Muscle layer of duodenum (tissue), 2 donors: ENCODE measurements around the gene GPR137B.

Source experiments
- H3K27ac ChIP-seq: one replicate; pipeline ENCODE4 v1.7.0; 2013; ENCODE audit warnings: mild to moderate bottlenecking, low read length
- H3K27me3 ChIP-seq: one replicate; pipeline ENCODE4 v1.7.0; 2013; ENCODE audit warnings: low read depth, mild to moderate bottlenecking, control low read depth, low read length
- H3K36me3 ChIP-seq, 2 donors: one replicate each; pipeline ENCODE4 v1.7.0; 2013; ENCODE audit warnings: low read length in 2 of 2, control low read depth in 1 of 2, mild to moderate bottlenecking in 1 of 2; ENCODE audit not compliant: insufficient read depth in 2 of 2, control insufficient read depth in 1 of 2
- H3K4me1 ChIP-seq, 2 donors: one replicate each; pipeline ENCODE4 v1.7.0; 2013; ENCODE audit warnings: low read length in 2 of 2, mild to moderate bottlenecking in 2 of 2, control low read depth in 1 of 2, moderate library complexity in 1 of 2; ENCODE audit not compliant: insufficient read depth in 2 of 2, control insufficient read depth in 1 of 2
- H3K4me3 ChIP-seq, 2 donors: one replicate each; pipeline ENCODE4 v1.7.0; 2013; ENCODE audit warnings: low read length in 2 of 2, low read depth in 1 of 2, mild to moderate bottlenecking in 1 of 2
- H3K9me3 ChIP-seq, 2 donors: one replicate each; pipeline ENCODE4 v1.7.0; 2013; ENCODE audit warnings: low read length in 2 of 2, control low read depth in 1 of 2, mild to moderate bottlenecking in 1 of 2; ENCODE audit not compliant: control insufficient read depth in 1 of 2
- donor health status: healthy.

GPR137B gene

GRCh38 chr1:236147521-236148469, 5.5 kb downstream of the GPR137B start:
- Histone ChIP-seq H3K27ac (no peak overlapping the region), H3K36me3 (no peaks in the 10 kb centered on the region), H3K9me3 (no peaks in the 10 kb centered on the region), H3K27me3 (no peaks in the 10 kb centered on the region), H3K4me1 (peaks cover 0 to 23% of the 10 kb centered on the region in 2 donors), H3K4me3 (no peak overlapping the region)

DNA sequence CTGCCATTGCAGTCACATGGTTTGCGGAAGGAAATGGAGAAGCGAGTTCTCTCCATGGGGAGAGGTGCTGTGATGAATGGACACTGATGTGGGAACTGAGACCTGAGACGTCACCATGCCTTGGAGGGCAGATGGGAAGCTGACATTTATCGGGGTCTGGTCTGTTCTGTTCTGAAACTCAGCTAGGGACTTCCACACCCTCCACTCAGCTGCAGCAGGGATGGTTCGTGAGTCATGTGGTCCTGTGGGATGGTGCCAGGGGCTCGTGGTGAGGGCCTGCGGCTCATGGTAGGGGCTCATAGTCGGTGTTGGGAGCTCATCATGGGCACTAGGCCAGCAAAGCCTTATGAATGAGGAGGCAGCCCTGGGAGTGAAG, 6.1 kb downstream of the GPR137B start:
- Histone ChIP-seq H3K4me3 (no peak overlapping the region), H3K36me3 (no peaks in the 10 kb centered on the region), H3K27me3 (no peaks in the 10 kb centered on the region), H3K9me3 (no peaks in the 10 kb centered on the region), H3K4me1 (peaks cover 0 to 20% of the 10 kb centered on the region in 2 donors), H3K27ac (no peak overlapping the region)

DNA sequence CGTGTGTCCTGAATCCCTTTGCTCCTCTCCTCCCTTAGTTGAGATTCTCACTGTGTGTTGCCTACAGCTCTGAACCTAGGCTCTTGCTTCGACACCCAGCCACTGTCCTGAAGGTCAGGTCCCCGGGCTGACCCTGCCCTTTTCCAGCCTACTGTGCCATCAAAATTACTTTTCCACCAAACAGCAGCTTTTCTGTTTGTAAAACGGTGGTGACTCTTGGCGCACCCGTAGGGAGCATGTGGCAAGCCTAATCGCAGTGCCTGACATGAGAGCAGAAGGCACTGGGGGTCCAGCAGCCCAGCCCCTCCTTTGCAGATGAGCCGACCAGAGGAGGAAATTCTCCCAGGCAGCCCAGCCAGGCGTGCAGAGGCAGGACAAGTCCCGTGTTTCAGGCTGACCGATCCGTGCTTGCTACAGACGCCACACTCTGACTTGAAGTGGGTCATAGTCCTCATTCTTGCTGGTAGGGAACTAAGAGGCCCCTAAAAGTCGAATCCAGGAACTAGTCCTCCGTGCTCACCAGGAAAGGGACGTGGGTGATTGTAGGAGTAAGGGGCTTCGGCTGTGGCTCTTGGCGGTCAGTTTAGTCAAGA, 6.8 kb downstream of the GPR137B start:
- H3K36me3 ChIP-seq: no peaks in the 10 kb centered on the region
- no peak overlapping the region for H3K27ac ChIP-seq
- H3K27me3 ChIP-seq: no peaks in the 10 kb centered on the region
- no peaks in the 10 kb centered on the region for H3K9me3 ChIP-seq
- peaks cover 0 to 14% of the 10 kb centered on the region in 2 donors for H3K4me1 ChIP-seq
- no peak overlapping the region for H3K4me3 ChIP-seq

DNA sequence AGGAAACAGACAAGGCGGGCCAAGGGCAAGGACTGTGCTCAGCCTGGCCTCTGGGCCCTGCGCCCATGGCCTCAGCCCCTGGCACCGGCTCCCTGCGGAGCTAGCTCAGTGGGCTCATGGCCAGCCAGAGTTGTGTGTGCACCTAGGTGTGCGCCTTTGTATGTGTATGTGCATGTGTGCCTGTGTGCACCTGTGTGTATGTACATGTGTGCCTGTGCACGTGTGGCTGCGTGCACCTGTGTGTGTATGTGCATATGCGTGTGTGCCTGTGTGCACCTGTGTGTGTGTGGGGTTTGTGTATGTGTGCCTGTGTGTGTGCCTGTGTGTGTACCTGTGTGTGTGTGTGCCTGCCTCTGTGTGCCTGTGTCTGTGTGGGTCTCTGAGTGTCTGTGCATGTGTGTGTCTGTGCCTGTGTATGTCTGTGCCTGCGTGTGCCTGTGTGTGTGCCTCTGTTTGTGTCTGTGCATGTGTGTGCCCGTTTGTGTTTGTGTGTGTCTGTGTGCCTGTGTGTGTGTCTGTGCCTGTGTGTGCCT, 7.4 kb downstream of the GPR137B start:
- Histone ChIP-seq H3K36me3 (no peaks in the 10 kb centered on the region), H3K4me3 (no peak overlapping the region), H3K4me1 (peaks cover 0 to 10% of the 10 kb centered on the region in 2 donors), H3K27ac (no peak overlapping the region), H3K27me3 (no peaks in the 10 kb centered on the region), H3K9me3 (no peaks in the 10 kb centered on the region)

DNA sequence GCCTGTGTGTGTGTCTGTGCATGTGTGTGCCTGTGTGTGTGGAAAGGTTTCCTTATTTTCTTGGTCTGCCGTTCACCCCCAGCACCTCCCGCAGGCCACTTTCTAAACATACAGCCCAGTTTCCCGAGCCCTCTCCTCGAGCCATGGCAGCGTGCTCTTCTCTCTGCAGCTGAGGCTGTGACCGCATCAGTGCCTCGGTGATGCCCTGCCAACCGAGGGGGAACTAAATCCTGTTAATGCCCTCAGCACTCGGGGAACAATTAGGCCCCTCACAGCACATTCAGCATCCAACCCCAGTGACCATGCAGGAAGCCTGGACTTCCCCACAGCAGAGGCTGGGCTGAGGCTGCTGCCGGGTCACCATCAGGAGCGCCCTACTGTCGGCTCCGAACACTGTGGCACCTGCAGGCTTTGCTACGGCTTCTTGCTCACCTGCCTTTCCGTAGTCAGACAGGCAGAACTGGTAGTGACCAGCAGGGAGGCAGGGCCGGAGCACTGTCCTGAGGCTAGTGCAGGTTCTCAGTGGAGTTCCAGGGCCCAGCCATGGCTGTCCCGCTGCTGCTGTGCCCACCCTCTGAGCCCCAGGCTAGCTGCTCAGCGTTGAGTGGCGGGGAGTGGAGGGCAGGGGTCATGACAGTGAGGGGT, 8.1 kb downstream of the GPR137B start:
- Histone ChIP-seq H3K27ac (no peak overlapping the region), H3K4me3 (no peak overlapping the region), H3K27me3 (no peaks in the 10 kb centered on the region)

GRCh38 chr1:236150986-236151385, 8.6 kb downstream of the GPR137B start:
- H3K27ac ChIP-seq: no peak overlapping the region
- no peaks in the 10 kb centered on the region for H3K27me3 ChIP-seq
- no peaks in the 10 kb centered on the region for H3K36me3 ChIP-seq
- no peak overlapping the region for H3K4me3 ChIP-seq
- H3K4me1 ChIP-seq: peaks cover 0 to 10% of the 10 kb centered on the region in 2 donors
- no peaks in the 10 kb centered on the region for H3K9me3 ChIP-seq

More for the DNA sequence above, 8.1 kb downstream of the GPR137B start:
- no peaks in the 10 kb centered on the region for H3K36me3 ChIP-seq
- no peaks in the 10 kb centered on the region for H3K9me3 ChIP-seq
- H3K4me1 ChIP-seq: peaks cover 0 to 10% of the 10 kb centered on the region in 2 donors

DNA sequence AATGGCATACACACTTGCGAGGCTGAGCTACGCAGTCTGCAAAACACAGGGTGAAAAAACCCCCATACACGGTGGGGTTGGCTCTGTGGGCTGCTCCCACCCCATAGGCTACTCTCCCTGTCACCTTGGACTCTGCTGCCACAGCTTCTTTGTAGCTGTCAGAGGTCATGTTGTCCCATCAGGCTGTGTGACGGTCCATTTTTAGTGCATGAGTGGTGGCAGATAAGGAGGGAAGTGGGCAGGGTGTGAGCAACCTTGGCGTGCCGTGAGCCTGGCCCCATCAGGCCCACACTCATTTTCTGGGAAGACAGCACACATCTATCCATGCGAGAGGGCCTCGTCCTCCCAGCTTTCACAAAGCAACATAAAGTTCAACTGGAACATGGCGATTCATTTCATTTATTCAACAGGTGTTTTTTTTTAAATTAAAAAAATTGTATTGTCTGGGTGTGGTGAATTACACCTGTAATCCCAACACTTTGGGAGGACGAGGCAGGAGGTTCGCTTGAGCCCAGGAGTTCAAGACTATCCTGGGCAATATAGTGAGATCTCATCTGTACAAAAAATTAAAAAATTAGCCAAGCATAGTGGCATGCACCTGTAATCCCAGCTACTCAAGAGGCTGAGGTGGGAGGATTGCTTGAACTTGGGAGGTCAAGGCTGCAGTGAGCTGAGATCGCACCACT, 9.5 kb downstream of the GPR137B start:
- H3K36me3 ChIP-seq: no peaks in the 10 kb centered on the region
- H3K4me3 ChIP-seq: no peak overlapping the region
- H3K27ac ChIP-seq: no peak overlapping the region
- no peaks in the 10 kb centered on the region for H3K27me3 ChIP-seq
- H3K9me3 ChIP-seq: no peaks in the 10 kb centered on the region
- peaks cover 0 to 10% of the 10 kb centered on the region in 2 donors for H3K4me1 ChIP-seq

GRCh38 chr1:236154126-236154525, 11.8 kb downstream of the GPR137B start:
- H3K27me3 ChIP-seq: no peaks in the 10 kb centered on the region
- H3K4me3 ChIP-seq: no peak overlapping the region
- H3K9me3 ChIP-seq: no peaks in the 10 kb centered on the region
- H3K36me3 ChIP-seq: no peaks in the 10 kb centered on the region
- no peak overlapping the region for H3K27ac ChIP-seq
- no peaks in the 10 kb centered on the region for H3K4me1 ChIP-seq

DNA sequence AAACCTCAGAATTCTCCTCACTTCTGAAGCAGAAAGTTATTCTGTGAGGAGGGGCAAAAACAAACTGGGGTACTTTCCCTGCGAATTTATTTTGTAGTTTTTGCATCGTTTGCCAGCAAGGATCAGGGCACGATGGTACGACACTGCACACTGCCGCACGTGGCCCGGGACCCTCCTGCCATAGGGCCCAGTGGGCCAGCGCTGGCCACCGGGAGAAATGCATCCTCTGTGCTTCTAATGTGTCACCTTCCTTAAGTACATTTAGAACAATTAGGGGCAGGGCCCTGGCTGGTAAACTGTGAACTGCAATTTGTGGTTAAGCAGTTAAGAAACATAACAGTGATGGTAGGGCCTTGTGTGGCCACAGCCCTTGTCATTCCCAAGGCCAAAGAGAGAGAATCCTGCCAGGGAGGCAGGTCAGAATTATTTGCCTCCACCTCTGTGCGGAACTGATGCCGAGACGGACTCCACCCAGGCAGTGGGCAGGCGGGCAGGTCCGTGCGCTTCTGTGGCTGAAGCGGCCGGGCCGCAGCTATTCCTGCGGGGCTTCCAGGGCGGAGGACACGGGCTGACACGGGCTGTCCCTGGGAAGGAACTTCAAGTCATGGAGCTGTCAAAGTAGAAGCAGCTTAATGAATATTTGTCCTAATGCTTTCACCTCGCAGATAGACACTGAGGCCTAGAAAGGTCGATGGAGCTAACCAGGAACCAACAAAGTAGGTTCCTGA, 12.5 kb downstream of the GPR137B start:
- H3K4me1 ChIP-seq: no peaks in the 10 kb centered on the region
- no peak overlapping the region for H3K27ac ChIP-seq
- H3K36me3 ChIP-seq: no peaks in the 10 kb centered on the region
- no peaks in the 10 kb centered on the region for H3K9me3 ChIP-seq
- H3K27me3 ChIP-seq: no peaks in the 10 kb centered on the region
- H3K4me3 ChIP-seq: no peak overlapping the region

GRCh38 chr1:236155399-236155767, 13.0 kb downstream of the GPR137B start:
- H3K9me3 ChIP-seq: no peaks in the 10 kb centered on the region
- no peaks in the 10 kb centered on the region for H3K27me3 ChIP-seq
- H3K27ac ChIP-seq: no peak overlapping the region
- no peak overlapping the region for H3K4me3 ChIP-seq
- peaks cover 0 to 3% of the 10 kb centered on the region in 2 donors for H3K4me1 ChIP-seq
- no peaks in the 10 kb centered on the region for H3K36me3 ChIP-seq
